H1 (cell line): ENCODE results near the gene TAP2. TPM values are rescaled to one million over a fixed set of nuclear protein-coding genes. Genes with fewer than 3 reads are reported as not detected.
A peak's percentile ranks its signal among the peaks of the same experiment; 100 is the strongest.

Experiments used
- CTCF ChIA-PET: fragments of 300-600 bp; sonication (Branson Sonifier 250); formaldehyde crosslinking; loops from one replicate; lab custom pipeline; 2021; ENCODE audit not compliant: partially characterized antibody; lab: Charles Lee
- POLR2A ChIA-PET: fragments of 300-600 bp; sonication (Branson Sonifier 250); formaldehyde crosslinking; loops from one replicate; lab custom pipeline; 2021; ENCODE audit warnings: inconsistent platforms; ENCODE audit not compliant: partially characterized antibody; lab: Charles Lee
- DNase-seq, 2 experiments: peaks; one replicate each; pipeline versions ENCODE4 v3.0.0 to v3.0.0-alpha.2; 2010 to 2022; ENCODE audit warnings: low spot score in 2 of 2, low read depth in 1 of 2, mixed read lengths in 1 of 2
- FAIRE-seq: peaks from 2 replicates; lab custom pipeline; 2011; peaks lifted over from hg19 to GRCh38; lab: Jason Lieb, UNC
- H2AFZ ChIP-seq: 2 replicates; pipeline ENCODE4 v1.8.1; 2012; ENCODE audit warnings: low read length, inconsistent platforms
- H2AK5ac ChIP-seq: 2 replicates; pipeline ENCODE4 v1.6.1; 2013; ENCODE audit warnings: low read depth, low read length
- H2BK120ac ChIP-seq: replicated peaks from 2 replicates; pipeline ENCODE3; 2013; ENCODE audit warnings: low read depth, low read length, inconsistent platforms
- H2BK12ac ChIP-seq: 2 replicates; pipeline ENCODE4 v1.6.1; 2013; ENCODE audit warnings: low read depth, low read length
- H2BK15ac ChIP-seq: 2 replicates; pipeline ENCODE4 v1.6.1; 2013; ENCODE audit warnings: low read length
- H2BK20ac ChIP-seq: 2 replicates; pipeline ENCODE4 v1.6.1; 2013; ENCODE audit warnings: low read length
- H2BK5ac ChIP-seq: 2 replicates; pipeline ENCODE4 v1.6.1; 2013; ENCODE audit warnings: low read depth, low read length
- H3K14ac ChIP-seq: 2 replicates; pipeline ENCODE4 v1.6.1; 2013; ENCODE audit warnings: inconsistent platforms; ENCODE audit not compliant: insufficient read length
- H3K18ac ChIP-seq: 2 replicates; pipeline ENCODE4 v1.6.1; 2013; ENCODE audit warnings: low read length; ENCODE audit errors: extremely low read depth
- H3K23ac ChIP-seq: 2 replicates; pipeline ENCODE4 v1.6.1; 2013; ENCODE audit warnings: inconsistent platforms; ENCODE audit not compliant: insufficient read length
- H3K23me2 ChIP-seq: 2 replicates; pipeline ENCODE4 v1.6.1; 2013; ENCODE audit warnings: low read depth, low read length
- H3K27ac ChIP-seq: 2 replicates; pipeline ENCODE4 v1.6.1; 2011; ENCODE audit warnings: low read depth, low read length, inconsistent platforms
- H3K27me3 ChIP-seq, 4 experiments: replicated peaks in 1 of 4; 1 replicate in 1 of 4; 2 replicates in 3 of 4; pipeline versions ENCODE4 v1.6.1 to v1.8.1; 2011 to 2013; ENCODE audit warnings: low read length in 3 of 4, mild to moderate bottlenecking in 3 of 4, inconsistent platforms in 2 of 4, mixed read lengths in 2 of 4, moderate library complexity in 1 of 4; ENCODE audit not compliant: control insufficient read depth in 3 of 4, insufficient read depth in 3 of 4; ENCODE audit errors: extremely low read depth in 1 of 4
- H3K36me3 ChIP-seq, 4 experiments: 2 replicates each; pipeline versions ENCODE4 v1.6.1 to v1.8.1; 2011 to 2013; ENCODE audit warnings: mild to moderate bottlenecking in 4 of 4, low read length in 3 of 4, moderate library complexity in 2 of 4, control low read depth in 1 of 4, inconsistent platforms in 1 of 4; ENCODE audit not compliant: insufficient read depth in 4 of 4, control insufficient read depth in 2 of 4
- H3K4ac ChIP-seq: replicated peaks from 2 replicates; pipeline ENCODE3; 2013; ENCODE audit warnings: low read length, low read depth, mixed read lengths, inconsistent platforms; ENCODE audit not compliant: insufficient read length
- H3K4me1 ChIP-seq, 4 experiments: replicated peaks in 1 of 4; 1 replicate in 1 of 4; 2 replicates in 3 of 4; pipeline versions ENCODE4 v1.6.1 to v1.8.1; 2011 to 2013; ENCODE audit warnings: low read length in 3 of 4, inconsistent platforms in 2 of 4, mixed read lengths in 1 of 4; ENCODE audit not compliant: insufficient read depth in 4 of 4, control insufficient read depth in 3 of 4
- H3K4me2 ChIP-seq, 2 experiments: 2 replicates each; pipeline versions ENCODE4 v1.6.1 to v1.8.1; 2011 to 2013; ENCODE audit warnings: low read depth in 2 of 2, low read length in 2 of 2, control low read depth in 1 of 2, inconsistent platforms in 1 of 2, mild to moderate bottlenecking in 1 of 2; ENCODE audit not compliant: insufficient read depth in 1 of 2
- H3K4me3 ChIP-seq, 4 experiments: fragments of 200-600, 300-600 bp in 1 of 4; sonication (generic), shearing (Covaris generic), sonication (Bioruptor Twin) in 1 of 4; 2 replicates each; pipeline versions ENCODE4 v1.5.1 to v1.8.1; 2011 to 2016; ENCODE audit warnings: low read length in 4 of 4, low read depth in 3 of 4, control low read depth in 2 of 4, inconsistent platforms in 2 of 4, mild to moderate bottlenecking in 2 of 4, mixed read lengths in 1 of 4, moderate library complexity in 1 of 4; ENCODE audit not compliant: insufficient read depth in 2 of 4; ENCODE audit errors: extremely low read depth in 1 of 4
- H3K56ac ChIP-seq: replicated peaks from 2 replicates; pipeline ENCODE3; 2013; ENCODE audit warnings: low read depth, mild to moderate bottlenecking, mixed read lengths, low read length, inconsistent platforms; ENCODE audit not compliant: insufficient read length
- H3K79me1 ChIP-seq: 2 replicates; pipeline ENCODE4 v1.6.1; 2013; ENCODE audit warnings: low read depth, low read length, control low read depth
- H3K79me2 ChIP-seq, 2 experiments: 2 replicates each; pipeline versions ENCODE4 v1.6.1 to v1.8.1; 2012 to 2013; ENCODE audit warnings: low read length in 2 of 2, mild to moderate bottlenecking in 2 of 2, inconsistent platforms in 1 of 2; ENCODE audit not compliant: insufficient read depth in 2 of 2, control insufficient read depth in 1 of 2
- H3K9ac ChIP-seq, 4 experiments: replicated peaks in 1 of 4; 1 replicate in 1 of 4; 2 replicates in 3 of 4; pipeline versions ENCODE4 v1.6.1 to v1.8.1; 2011 to 2013; ENCODE audit warnings: low read depth in 3 of 4, low read length in 3 of 4, control low read depth in 2 of 4, mild to moderate bottlenecking in 2 of 4, moderate library complexity in 2 of 4, inconsistent platforms in 1 of 4; ENCODE audit errors: extremely low read depth in 1 of 4
- H3K9me3 ChIP-seq, 2 experiments: 2 replicates each; pipeline versions ENCODE4 v1.6.1 to v1.8.1; 2012 to 2013; ENCODE audit warnings: mild to moderate bottlenecking in 2 of 2, moderate library complexity in 2 of 2, control low read depth in 1 of 2, inconsistent platforms in 1 of 2, low read depth in 1 of 2, low read length in 1 of 2, mixed read lengths in 1 of 2; ENCODE audit not compliant: insufficient read depth in 2 of 2
- H4K20me1 ChIP-seq, 2 experiments: replicated peaks in 1 of 2; 2 replicates each; pipeline versions ENCODE3 to v1.8.1; 2011 to 2013; ENCODE audit warnings: inconsistent platforms in 2 of 2, low read length in 2 of 2, mild to moderate bottlenecking in 1 of 2; ENCODE audit not compliant: insufficient read depth in 2 of 2, control insufficient read depth in 1 of 2
- H4K5ac ChIP-seq: 2 replicates; pipeline ENCODE4 v1.6.1; 2013; ENCODE audit warnings: low read length, low read depth, mixed read lengths, inconsistent platforms; ENCODE audit not compliant: insufficient read length
- H4K8ac ChIP-seq: 2 replicates; pipeline ENCODE4 v1.8.0; 2013; ENCODE audit warnings: mild to moderate bottlenecking, moderate library complexity, low read length, inconsistent platforms; ENCODE audit not compliant: insufficient read depth; ENCODE audit errors: extremely low read depth
- H4K91ac ChIP-seq: replicated peaks from 2 replicates; pipeline ENCODE3; 2013; ENCODE audit warnings: low read length, mixed read lengths, inconsistent platforms; ENCODE audit not compliant: insufficient read length
- ATF2 ChIP-seq: IDR thresholded peaks from 2 replicates; pipeline ENCODE4 v1.6.1; 2012; ENCODE audit warnings: low read length, inconsistent platforms
- ATF3 ChIP-seq: IDR thresholded peaks from 2 replicates; pipeline ENCODE4 v1.6.1; 2011; ENCODE audit warnings: low read depth, mild to moderate bottlenecking, low read length; ENCODE audit not compliant: insufficient read depth
- CREB1 ChIP-seq: IDR thresholded peaks from 2 replicates; pipeline ENCODE4 v1.6.1; 2012; ENCODE audit warnings: inconsistent platforms
- NANOG ChIP-seq: IDR thresholded peaks from 2 replicates; pipeline ENCODE4 v1.6.1; 2011; ENCODE audit warnings: low read length, low read depth, mild to moderate bottlenecking, inconsistent platforms; ENCODE audit not compliant: insufficient read depth, poor library complexity, severe bottlenecking
- SP4 ChIP-seq: IDR thresholded peaks from 2 replicates; pipeline ENCODE4 v1.6.1; 2012; ENCODE audit warnings: low read length, inconsistent platforms
- WGBS, 2 experiments: shearing (Covaris generic) in 1 of 2; methylation state at CpG; one replicate each; pipeline versions ENCODE4 v1.1.6 to v1.1.7; 2013 to 2015; ENCODE audit warnings: low lambda C conversion rate in 2 of 2, mixed read lengths in 2 of 2, inconsistent platforms in 1 of 2, low coverage in 1 of 2, missing lambda C conversion rate in 1 of 2; ENCODE audit not compliant: insufficient replicate concordance in 2 of 2, insufficient coverage in 1 of 2, insufficient read length in 1 of 2; ENCODE audit errors: extremely low coverage in 1 of 2, missing lambda C conversion rate in 1 of 2; 5-methylcytosine and 5-hydroxymethylcytosine counted together
- long read RNA-seq, 2 experiments: library from RNA in 1 of 2; library from capped mRNA in 1 of 2; stranded (forward); transcript quantifications; one replicate each; pipeline ENCODE4 v2.0.0, GENCODE V29; 2021; ENCODE audit warnings: inconsistent platforms in 1 of 2
- polyA minus RNA-seq, 3 experiments: library from RNA; depleted of rRNA, polyadenylated mRNA; stranded (reverse); fragments of >200 nt; gene quantifications; 1 replicate in 2 of 3; 2 replicates in 1 of 3; pipeline ENCODE4 v1.2.3, GENCODE V29; 2011
- polyA plus RNA-seq, 7 experiments: library from polyadenylated mRNA; depleted of rRNA in 3 of 7; stranded (reverse) in 5 of 7; unstranded in 2 of 7; fragments of >200 nt in 5 of 7; fragments of 200-250 nt in 2 of 7; gene quantifications; 1 replicate in 5 of 7; 2 replicates in 1 of 7; 4 replicates in 1 of 7; pipeline versions ENCODE4 v1.2.1 to v1.2.3, GENCODE V29; 2011 to 2013; ENCODE audit warnings: missing spikeins in 2 of 7, mixed read lengths in 2 of 7
- total RNA-seq: library from RNA; stranded (reverse); fragmentation: NEBNext Ultra II Directional; extraction: Animal tissue kit (Norgen Biotek cat#: 25700); gene quantifications from 2 replicates; pipeline ENCODE4 v1.2.1, GENCODE V29; 2021

The TAP2 gene
- total RNA-seq = 24.3 and 27.2 TPM in 2 replicates
- 11.3 and 19.9 TPM in 2 replicates for polyA plus RNA-seq (2011; rRNA removed)
- 16.1 TPM for polyA plus RNA-seq (2011; cell fraction: cytosol; rRNA removed)
- polyA plus RNA-seq (2011; cell fraction: nucleus; rRNA removed) = 56.5 TPM
- 8.4 to 30.2 TPM (median 25.2 TPM) in 4 replicates for polyA plus RNA-seq (2012, experiment 1 of 2)
- 9.2 TPM for polyA plus RNA-seq (2012, experiment 2 of 2)
- polyA plus RNA-seq (2013, experiment 1 of 2) = 11.3 TPM
- 13.1 TPM for polyA plus RNA-seq (2013, experiment 2 of 2)
- polyA minus RNA-seq (2011; rRNA and poly(A)+ RNA removed) = 18.7 and 33.0 TPM in 2 replicates
- 5.8 TPM for polyA minus RNA-seq (2011; cell fraction: cytosol; rRNA and poly(A)+ RNA removed)
- 13.7 TPM for polyA minus RNA-seq (2011; cell fraction: nucleus; rRNA and poly(A)+ RNA removed)
- long read RNA-seq, experiment 1, full-length matches to known transcripts = 3 of 24 reads
- long read RNA-seq, experiment 1, partial matches to known transcripts = 11 of 24 reads
- long read RNA-seq, experiment 1, other reads (novel, unspliced or antisense) = 10 of 24 reads
- long read RNA-seq, experiment 2, partial matches to known transcripts = 2 of 2 reads
- long read RNA-seq, experiment 2, other reads (novel, unspliced or antisense) = 0 of 2 reads

GRCh38 chr6:32838114-32838958 is at the start of gene TAP2:
Gene TAP2, minus strand, starts transcription at chr6:32838739. Its CDS starts 506 bp downstream, at chr6:32838233.
- Histone ChIP-seq H3K79me1 (no peaks in the 10 kb centered on the region), H2BK12ac (0 out of 2 replicates have a peak within 1 kb of the TSS, but pooled peaks have one; percentile 9), H2BK20ac (no peak within 1 kb of the TSS), H4K8ac (peak within 1 kb of the TSS; percentile 87), H3K56ac (peak within 1 kb of the TSS; percentile 39), H3K4ac (peak within 1 kb of the TSS; percentile 51), H3K79me2 (no peaks in the 10 kb centered on the region), H2AFZ (peak within 1 kb of the TSS; percentile 79; the same call in 1 of the 2 replicates), H3K18ac (peak within 1 kb of the TSS; percentile 75), H4K91ac (peak within 1 kb of the TSS; percentile 22), H3K9ac (peak within 1 kb of the TSS; percentile 36 to 88 (median 71); a peak in 6 of 7 replicates), H2BK5ac (no peak within 1 kb of the TSS), H2BK120ac (no peak within 1 kb of the TSS), H3K9me3 (no peaks in the 10 kb centered on the region), H3K4me2 (peak within 1 kb of the TSS; percentile 59 to 80), H2BK15ac (peak within 1 kb of the TSS; percentile 83; the same call in 1 of the 2 replicates), H3K23me2 (peaks cover 3% of the 10 kb centered on the region), H3K36me3 (no peaks in the 10 kb centered on the region; a peak in 2 of 8 replicates), H3K14ac (no peak within 1 kb of the TSS), H3K4me1 (peaks cover 0 to 7% (median 4%) of the 10 kb centered on the region in 4 experiments; a peak in 5 of 7 replicates), H3K4me3 (peak within 1 kb of the TSS; percentile 53 to 81 (median 68)), H3K27ac (no peak within 1 kb of the TSS), H3K23ac (no peak within 1 kb of the TSS), H4K5ac (no peak within 1 kb of the TSS), H4K20me1 (peaks cover 0 to 1% of the 10 kb centered on the region in 2 experiments), H2AK5ac (no peak within 1 kb of the TSS), H3K27me3 (peaks cover 0 to 7% (median 6%) of the 10 kb centered on the region in 4 experiments; a peak in 4 of 7 replicates)
- DNase-seq = peak in 1 of 2 experiments; percentile 99
- POLR2A ChIA-PET = interaction anchor here (0.7 to 3.0 kb wide), 12 partner anchors 11 to 242 kb away, joined by 4 to 26 read pairs (median 6); partner anchors contain the start of genes PSMB9 and TAP1
- no peak for FAIRE-seq
- CTCF ChIA-PET = interaction anchor here (0.6 to 11.2 kb wide), 38 partner anchors 9 to 1974 kb away, joined by 3 to 402 read pairs (median 4); partner anchors contain the start of genes BRD2, HLA-DMA, HLA-DMB and HLA-DQB2
- WGBS, 2 experiments = 5% methylated on average over 39 of the region's 57 CpGs; no CpG with 5 or more reads in 1 of the 2 experiments
- TF ChIP-seq NANOG = no peak
- no peak for TF ChIP-seq ATF2
- TF ChIP-seq SP4 = no peak
- TF ChIP-seq CREB1 = peak; percentile 24; the same call in 1 of the 2 replicates
- TF ChIP-seq ATF3 = no peak
